K562 (cell line): ENCODE data around the gene FRAT2. TPM values are rescaled to one million over a fixed set of nuclear protein-coding genes. Genes with fewer than 3 reads are reported as not detected.

Source experiments
- BCOR ChIP-seq: fragments of 450-650 bp; IDR thresholded peaks from 2 replicates; pipeline ENCODE4 v1.6.1; 2016
- ERF ChIP-seq: fragments of 450-650 bp; formaldehyde crosslinking; IDR thresholded peaks from 2 replicates; pipeline ENCODE4 v1.4.0; 2020; ENCODE audit warnings: mild to moderate bottlenecking, mixed read lengths
- GABPB2 ChIP-seq: fragments of 250-450 bp; sonication (Bioruptor Pico); conservative IDR thresholded peaks from 2 replicates; pipeline ENCODE4 v1.5.1; 2021; ENCODE audit warnings: mild to moderate bottlenecking
- GTF3C2 ChIP-seq: IDR thresholded peaks from 3 replicates; pipeline ENCODE4 v1.6.1; 2011; ENCODE audit warnings: borderline replicate concordance, mild to moderate bottlenecking, moderate library complexity; ENCODE audit not compliant: insufficient read length; ENCODE audit errors: extremely low read depth
- IFI16 ChIP-seq: fragments of 250-450 bp; sonication (Bioruptor Pico); IDR thresholded peaks from 2 replicates; pipeline ENCODE4 v2.1.2; 2022; ENCODE audit warnings: mild to moderate bottlenecking, inconsistent platforms
- KLF10 ChIP-seq: fragments of 250-450 bp; sonication (Bioruptor Pico); IDR thresholded peaks from 2 replicates; pipeline ENCODE4 v1.6.1; 2021; ENCODE audit warnings: matching md5 sums
- KLF6 ChIP-seq: fragments of 250-450 bp; sonication (Bioruptor Pico); IDR thresholded peaks from 2 replicates; pipeline ENCODE4 v1.4.0; 2020; ENCODE audit warnings: mild to moderate bottlenecking, moderate library complexity, borderline replicate concordance
- NR0B1 ChIP-seq: fragments of 450-650 bp; IDR thresholded peaks from one replicate; pipeline ENCODE4 v1.6.1; 2018; ENCODE audit warnings: mild to moderate bottlenecking, moderate library complexity; ENCODE audit not compliant: partially characterized antibody
- PBX2 ChIP-seq, 2 experiments: IDR thresholded peaks in 1 of 2; conservative IDR thresholded peaks in 1 of 2; 2 replicates each; pipeline ENCODE4 v1.6.1; 2016; ENCODE audit warnings: low read depth in 2 of 2, mild to moderate bottlenecking in 1 of 2, missing compliant biosample characterization in 1 of 2, missing genetic modification characterization in 1 of 2, moderate library complexity in 1 of 2
- PHB ChIP-seq: fragments of 250-450 bp; sonication (Bioruptor Pico); IDR thresholded peaks from 2 replicates; pipeline ENCODE4 v1.5.0; 2021
- PHTF2 ChIP-seq: fragments of 250-450 bp; sonication (Bioruptor Pico); IDR thresholded peaks from 2 replicates; pipeline ENCODE4 v1.5.0; 2021; ENCODE audit warnings: mild to moderate bottlenecking
- RBM15 ChIP-seq: fragments of 200-400 bp; formaldehyde crosslinking; IDR thresholded peaks from 2 replicates; pipeline ENCODE4 v1.6.1; 2018; ENCODE audit warnings: mild to moderate bottlenecking, low read length, moderate library complexity; ENCODE audit not compliant: insufficient read depth
- SMAD3 ChIP-seq: fragments of 450-650 bp; formaldehyde crosslinking; conservative IDR thresholded peaks from 2 replicates; pipeline ENCODE4 v1.4.0; 2020; ENCODE audit warnings: mild to moderate bottlenecking
- SMARCC2 ChIP-seq: fragments of 450-650 bp; IDR thresholded peaks from 2 replicates; pipeline ENCODE4 v1.6.1; 2017; ENCODE audit warnings: antibody characterized with exemption, moderate library complexity, mild to moderate bottlenecking, low read depth
- ZBTB7A ChIP-seq: IDR thresholded peaks from 2 replicates; pipeline ENCODE4 v1.6.1; 2011; ENCODE audit warnings: low read depth, mild to moderate bottlenecking, low read length, moderate library complexity, borderline replicate concordance; ENCODE audit not compliant: control insufficient read depth
- ZNF134 ChIP-seq: fragments of 250-450 bp; sonication (Bioruptor Pico); conservative IDR thresholded peaks from 2 replicates; pipeline ENCODE4 v1.4.0; 2020
- ZNF175 ChIP-seq: fragments of 200-800 bp; sonication (Bioruptor generic); IDR thresholded peaks from 2 replicates; pipeline ENCODE4 v1.6.1; 2016; ENCODE audit warnings: low read depth, mild to moderate bottlenecking, missing genetic modification characterization, missing compliant biosample characterization
- ZNF398 ChIP-seq: fragments of 250-450 bp; sonication (Bioruptor Pico); IDR thresholded peaks from 2 replicates; pipeline ENCODE4 v1.8.0; 2021; ENCODE audit warnings: moderate library complexity, mild to moderate bottlenecking, inconsistent platforms
- ZNF586 ChIP-seq: fragments of 450-650 bp; formaldehyde crosslinking; conservative IDR thresholded peaks from 2 replicates; pipeline ENCODE4 v1.4.0; 2020; ENCODE audit warnings: mild to moderate bottlenecking, moderate library complexity
- ZNF707 ChIP-seq: fragments of 250-450 bp; sonication (Bioruptor Pico); conservative IDR thresholded peaks from 2 replicates; pipeline ENCODE4 v1.8.0; 2022; ENCODE audit warnings: inconsistent platforms, mild to moderate bottlenecking, moderate library complexity
- polyA plus RNA-seq, 8 experiments: library from polyadenylated mRNA; depleted of rRNA in 4 of 8; stranded (reverse) in 5 of 8; unstranded in 3 of 8; fragments of >200 nt; fragmentation: Nextera tagmentation in 2 of 8; fragmentation: Illumina TruSeq in 1 of 8; extraction: Ambion mirVana in 2 of 8; extraction: Trizol in 1 of 8; gene quantifications; 2 replicates each; pipeline versions ENCODE4 v1.2.1 to v1.2.3, GENCODE V29; 2011 to 2014; ENCODE audit warnings: inconsistent platforms in 1 of 8, missing spikeins in 1 of 8
- total RNA-seq, 7 experiments: library from RNA; depleted of rRNA in 6 of 7; stranded (reverse); fragments of >200 nt in 6 of 7; fragmentation: Illumina TruSeq in 2 of 7; extraction: Trizol in 2 of 7; gene quantifications; 2 replicates each; pipeline versions ENCODE4 v1.2.1 to v1.2.3, GENCODE V29; 2011 to 2021; ENCODE audit warnings: low replicate concordance in 1 of 7

Gene FRAT2
- total and polyA plus RNA-seq, 9 of the 15 experiments (the other 6 are each of a cell fraction or from before 2014, with no cell fraction given), result 4.3 to 31.7 (median 19.5) TPM

GRCh38 chr10:97297556-97298222 is 36.8 kb downstream of the FRAT2 start (continued):
- no peak for TF ChIP-seq ZNF398 (CRISPR knock-in tag)
- no peak for TF ChIP-seq ERF (CRISPR knock-in tag)
- no peak for TF ChIP-seq ZNF134 (CRISPR knock-in tag)
- TF ChIP-seq NR0B1, result no peak
- TF ChIP-seq KLF6 (CRISPR knock-in tag), result no peak
- peak; percentile 87 for TF ChIP-seq BCOR
- no peak for TF ChIP-seq ZBTB7A
- TF ChIP-seq KLF10 (CRISPR knock-in tag), result no peak
- TF ChIP-seq GABPB2 (CRISPR knock-in tag), result no peak
- TF ChIP-seq PHB (CRISPR knock-in tag), result no peak
- no peak for TF ChIP-seq SMARCC2
- TF ChIP-seq PBX2 (CRISPR knock-in tag; IDR thresholded peaks at IDR 0.05; ENCODE audit: low read depth), result no peak
- TF ChIP-seq PBX2 (tag; conservative IDR thresholded peaks at IDR 0.05; ENCODE audit: low read depth), result no peak
- TF ChIP-seq ZNF707 (CRISPR knock-in tag), result no peak
- no peak for TF ChIP-seq ZNF175
- TF ChIP-seq IFI16 (CRISPR knock-in tag), result no peak
- no peak for TF ChIP-seq RBM15
- no peak for TF ChIP-seq PHTF2 (CRISPR knock-in tag)
- TF ChIP-seq GTF3C2, result no peak
- no peak for TF ChIP-seq ZNF586 (CRISPR knock-in tag)
- TF ChIP-seq SMAD3 (CRISPR knock-in tag), result no peak
